GM18873 (cell line): Measurements from ENCODE around the gene FAT1.

Experiments
- ATAC-seq: cut with Tn5 transposase; IDR thresholded peaks from one replicate; pipeline ENCODE4 v1.9.1; 2021; ENCODE audit warnings: mild to moderate bottlenecking, moderate library complexity, moderate number of reproducible peaks; ENCODE audit not compliant: unreplicated experiment, low FRiP score

Gene FAT1

GRCh38 chr4:186627226-186627865, 96.3 kb downstream of the FAT1 start:
- ATAC-seq, result no peak

DNA sequence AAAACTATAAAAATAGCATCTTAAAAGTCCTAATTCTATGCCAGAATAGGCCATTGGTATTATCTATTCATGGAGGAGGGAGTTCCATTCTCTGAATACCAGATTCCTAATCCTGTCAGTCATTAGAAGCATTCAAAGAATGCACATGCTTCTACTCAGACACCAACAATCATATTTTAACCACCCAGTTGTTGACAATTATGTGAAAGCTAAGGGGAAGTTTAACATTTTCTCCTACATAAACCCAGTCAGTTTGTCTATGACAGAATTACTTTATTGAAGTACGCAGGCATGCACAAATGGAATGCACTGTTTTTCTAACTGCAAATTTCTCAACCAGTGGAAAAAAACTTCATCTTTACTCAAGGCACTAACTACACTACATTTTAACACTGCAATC, 98.7 kb downstream of the FAT1 start:
- no peak for ATAC-seq

- ATAC-seq, result no peak
These were observed 100.1 kb downstream of the FAT1 start for GRCh38 chr4:186623546-186623945.

- ATAC-seq, result no peak
These were observed 100.7 kb downstream of the FAT1 start for GRCh38 chr4:186622788-186623464.

DNA sequence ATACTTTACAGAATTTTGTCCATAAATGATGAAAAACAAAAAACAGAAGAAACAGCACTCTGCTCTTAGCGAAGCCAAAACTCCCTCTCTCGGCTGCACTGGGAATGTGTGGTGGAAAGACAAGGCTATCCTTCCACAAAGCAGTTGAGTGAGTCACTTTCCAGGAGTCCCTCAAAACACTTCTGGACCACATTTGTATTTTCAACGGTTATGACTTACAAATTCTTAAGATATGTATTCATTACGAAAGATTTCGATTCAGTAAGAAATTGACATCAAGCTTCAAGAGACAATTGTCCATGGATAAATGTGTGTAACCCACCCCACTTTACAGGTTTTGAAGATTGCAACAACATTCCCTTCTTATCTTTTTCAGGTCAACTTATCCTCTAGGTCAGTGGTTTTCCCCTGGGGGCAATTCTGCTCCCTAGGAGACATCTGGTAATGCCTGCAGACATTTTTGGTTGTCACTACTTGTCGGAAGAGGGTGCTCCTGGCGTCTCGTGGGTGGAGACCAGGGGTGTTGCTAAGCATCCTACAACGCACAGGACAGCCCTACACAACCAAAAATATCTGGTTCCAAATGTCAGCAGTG, 101.6 kb downstream of the FAT1 start:
- no peak for ATAC-seq

DNA sequence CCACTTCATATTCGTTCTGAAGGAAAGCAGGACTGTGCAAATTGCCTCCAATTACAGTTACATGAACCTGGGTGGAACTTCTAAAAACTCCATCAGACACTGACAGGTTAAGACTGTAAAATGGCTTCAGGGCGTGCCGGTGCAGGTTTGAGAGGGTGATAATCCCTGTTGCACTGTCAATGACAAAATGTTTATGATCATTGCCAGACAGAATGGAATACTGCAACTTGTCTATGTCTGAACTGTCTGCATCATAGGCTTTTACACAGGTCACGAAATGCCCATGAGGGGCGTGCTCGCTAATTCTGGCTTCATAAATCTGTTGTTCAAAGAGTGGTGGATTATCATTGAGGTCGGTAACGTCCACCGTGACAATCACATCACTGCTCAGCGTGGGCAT, 104.6 kb downstream of the FAT1 start:
- no peak for ATAC-seq

DNA sequence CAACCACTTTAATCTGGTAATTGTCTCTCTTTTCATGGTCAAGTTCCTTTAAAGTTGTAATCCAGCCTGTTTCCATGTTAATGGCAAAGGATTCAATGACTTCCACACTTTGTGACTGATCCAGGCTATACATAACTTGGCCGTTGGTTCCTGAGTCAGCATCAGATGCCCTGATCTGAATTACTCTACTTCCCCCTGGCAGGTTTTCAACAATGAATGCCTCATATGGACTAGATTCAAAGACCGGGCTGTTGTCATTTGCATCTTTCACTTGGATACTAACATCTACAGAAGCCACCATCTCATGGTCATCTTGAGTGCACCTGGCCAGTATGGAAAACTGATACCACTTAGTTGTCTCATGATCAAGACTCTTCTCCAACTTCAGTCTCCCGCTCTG, 105.7 kb downstream of the FAT1 start:
- ATAC-seq, result no peak

- no peak for ATAC-seq
These were observed 116.2 kb downstream of the FAT1 start for GRCh38 chr4:186607490-186607889.

- no peak for ATAC-seq
These were observed 117.1 kb downstream of the FAT1 start for GRCh38 chr4:186606591-186606992.

DNA sequence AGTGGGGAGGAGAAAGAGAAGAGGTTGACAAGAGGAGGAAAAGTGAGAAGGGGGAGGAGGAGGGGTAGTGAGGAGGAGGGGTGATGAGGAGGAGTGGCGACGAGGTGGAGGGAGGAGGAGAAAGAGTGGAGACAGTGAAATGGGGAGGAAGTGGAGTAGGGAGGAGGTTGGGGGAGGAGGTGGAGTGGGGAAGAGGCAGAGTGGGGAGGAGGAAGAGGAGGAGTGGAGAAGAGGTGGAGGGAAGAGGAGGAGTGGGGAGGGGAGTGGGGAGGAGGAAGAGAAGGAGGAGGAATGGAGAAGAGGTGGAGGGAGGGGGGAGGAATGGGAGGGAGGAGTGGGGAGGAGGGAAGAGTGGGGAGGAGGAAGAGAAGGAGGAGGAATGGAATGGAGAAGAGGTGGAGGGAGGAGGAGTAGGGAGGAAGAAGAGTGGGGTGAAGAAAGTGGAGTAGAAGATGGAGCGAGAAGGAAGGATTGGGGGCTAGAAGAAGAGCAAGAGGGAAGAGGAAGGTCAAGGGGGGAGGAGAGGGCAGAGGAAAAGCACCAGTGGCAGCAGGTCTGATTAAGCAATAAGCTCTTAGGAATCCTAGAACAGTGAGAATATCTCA, 118.3 kb downstream of the FAT1 start:
- no peak for ATAC-seq

- ATAC-seq, result no peak
These were observed 119.4 kb downstream of the FAT1 start for GRCh38 chr4:186604124-186604807.

DNA sequence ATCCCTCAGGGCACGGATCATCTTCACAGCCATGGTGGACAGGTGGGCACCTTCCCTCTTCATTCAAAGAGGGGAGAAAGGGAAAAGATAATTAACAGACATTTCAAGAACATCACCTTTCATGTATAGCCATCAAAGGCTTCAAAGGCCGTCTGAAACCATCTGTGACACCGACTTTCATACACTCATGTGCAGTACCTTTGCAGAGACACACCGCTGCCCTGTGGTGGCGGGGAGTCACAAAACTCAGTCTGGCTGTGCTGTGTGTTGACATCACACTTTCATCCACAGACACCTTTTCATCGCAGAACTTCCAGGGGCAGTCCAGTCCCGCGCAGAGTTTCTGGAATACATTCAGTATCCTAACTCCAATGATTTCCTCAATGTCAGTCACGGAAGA, 120.7 kb downstream of the FAT1 start:
- no peak for ATAC-seq

DNA sequence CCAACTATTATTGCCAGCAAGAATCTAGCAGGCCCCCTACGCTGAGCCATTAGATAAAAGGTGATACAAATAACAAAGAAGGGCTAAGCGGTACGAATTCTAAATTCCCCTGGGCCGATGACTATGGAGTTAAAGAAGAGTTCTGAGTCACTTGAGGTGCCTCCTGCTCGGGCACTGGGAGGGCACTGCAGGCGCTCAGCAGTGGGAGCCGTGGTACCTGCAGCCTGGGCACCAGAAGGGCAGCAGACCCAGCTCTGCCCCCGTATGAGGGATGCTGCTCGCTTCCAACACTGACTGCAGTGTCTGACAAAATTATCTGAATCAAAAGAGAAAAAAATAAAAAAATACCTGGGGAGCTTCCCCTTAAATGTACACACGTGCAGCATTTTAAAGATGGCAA, 124.2 kb downstream of the FAT1 start:
- ATAC-seq, result no peak

DNA sequence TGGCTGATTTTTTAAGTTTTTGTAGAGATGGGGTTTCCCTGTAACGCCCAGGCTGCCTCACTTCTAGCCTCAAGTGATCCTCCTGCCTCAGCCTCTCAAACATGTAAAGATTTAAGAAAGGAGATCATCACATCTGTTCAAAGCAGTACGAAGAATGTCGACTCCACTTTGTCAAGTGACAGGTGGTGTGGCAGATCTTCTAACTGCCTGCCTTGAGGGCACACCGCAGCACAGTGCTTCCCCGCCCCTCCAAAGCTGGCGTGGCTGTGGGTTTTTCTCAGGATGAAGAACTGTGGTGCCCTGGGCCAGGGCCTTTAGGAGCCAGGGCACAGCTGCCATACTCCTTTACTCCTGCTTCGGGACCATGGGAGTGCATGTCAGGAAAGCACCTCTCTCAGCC, 125.0 kb downstream of the FAT1 start:
- ATAC-seq, result no peak

DNA sequence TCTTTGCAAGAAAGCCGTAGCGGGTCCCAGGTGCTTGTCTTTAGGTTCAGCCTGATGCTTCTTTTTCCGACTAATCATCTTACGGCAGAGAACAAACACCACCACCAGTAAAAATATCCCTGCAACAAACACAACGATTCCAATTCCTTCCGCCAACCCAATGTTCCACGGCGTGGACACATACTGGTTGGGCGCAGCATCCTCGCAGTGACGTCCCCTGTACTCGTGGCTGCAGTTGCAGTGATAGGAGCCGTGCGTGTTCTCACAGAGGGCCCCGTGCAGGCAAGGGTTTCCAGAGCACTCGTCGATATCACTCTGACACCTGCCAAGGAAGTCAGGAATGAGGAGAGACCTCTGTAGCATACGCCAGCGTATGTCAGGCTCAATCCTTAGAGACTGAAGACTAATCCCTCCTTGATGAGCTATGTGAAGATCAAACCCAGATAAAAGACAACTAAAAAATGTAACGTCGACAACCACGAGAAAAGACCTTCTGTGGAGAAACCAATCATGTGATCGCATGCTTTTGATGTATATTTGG, 126.7 kb downstream of the FAT1 start:
- ATAC-seq, result no peak

GRCh38 chr4:186596346-186596745, 127.3 kb downstream of the FAT1 start:
- ATAC-seq, result no peak

DNA sequence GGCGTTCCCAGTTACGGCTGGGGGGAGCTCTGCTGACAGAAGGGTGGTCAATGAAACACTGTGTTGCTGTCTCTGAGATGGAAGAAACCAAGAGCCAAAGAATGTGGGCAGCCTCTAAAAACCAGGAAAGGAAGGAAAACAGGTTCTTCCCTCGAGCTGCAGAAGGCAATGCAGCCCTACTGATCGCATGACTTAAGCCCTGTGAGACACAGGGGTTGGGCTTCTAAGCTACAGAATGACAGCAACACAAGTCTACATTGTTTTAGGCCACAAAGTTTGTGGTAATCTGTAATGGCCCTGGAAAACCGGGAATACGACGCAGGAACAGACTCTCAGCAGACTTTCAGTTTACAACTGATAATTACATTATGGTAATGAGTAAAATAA, 130.1 kb downstream of the FAT1 start:
- ATAC-seq, result no peak

DNA sequence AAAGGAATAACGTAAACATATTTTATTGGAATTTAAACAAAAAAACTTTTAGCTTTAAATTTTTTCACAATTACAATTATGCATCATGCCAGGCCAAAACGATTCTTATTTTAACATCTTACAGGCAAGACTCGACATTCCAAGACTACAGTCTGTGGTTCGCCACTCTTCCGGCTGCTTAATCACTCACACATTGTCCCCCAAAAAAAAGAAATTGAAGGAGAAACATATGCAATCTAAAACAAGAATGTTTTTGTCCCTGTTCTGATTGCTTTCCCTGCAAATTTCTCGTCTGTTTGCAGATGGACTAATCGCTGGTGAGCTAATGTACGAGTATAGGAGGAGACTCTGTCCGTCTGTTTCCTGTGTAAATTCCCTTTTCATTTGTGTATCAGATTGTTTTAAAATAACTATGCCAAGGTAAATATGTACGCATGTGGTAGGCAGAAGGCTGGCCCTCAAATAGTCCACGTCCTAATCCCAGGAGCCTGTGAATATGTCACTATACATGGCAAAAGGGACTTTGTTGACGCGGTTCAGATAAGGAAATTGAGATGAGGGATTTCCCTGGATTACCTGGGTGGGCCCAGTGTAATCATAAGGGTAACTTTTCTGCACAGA, 130.6 kb downstream of the FAT1 start:
- ATAC-seq, result no peak

DNA sequence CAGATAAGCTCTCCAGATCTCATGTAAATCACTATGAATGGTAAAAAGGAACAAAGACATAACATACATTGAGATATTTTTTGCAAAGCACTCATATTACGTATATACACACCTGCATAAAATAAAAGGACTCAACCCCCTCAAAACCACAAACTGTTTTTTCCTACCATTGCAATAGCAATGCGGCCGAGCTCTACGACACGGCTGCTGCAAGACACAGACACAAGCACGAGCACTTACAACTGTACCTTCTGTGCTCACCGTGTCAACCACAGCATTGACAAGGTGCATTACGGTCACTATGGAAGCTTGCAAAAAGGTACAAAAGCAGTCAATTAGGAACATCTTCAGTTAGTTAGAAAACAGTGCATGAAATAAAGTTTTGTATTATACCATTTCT, 131.2 kb downstream of the FAT1 start:
- ATAC-seq, result no peak

GRCh38 chr4:186591651-186592050, 132.0 kb downstream of the FAT1 start:
- no peak for ATAC-seq
